HCT116 (cell line): ENCODE results near the gene GSN. TPM values are rescaled to one million over a fixed set of nuclear protein-coding genes. Genes with fewer than 3 reads are reported as not detected.

Experiments used
- ATAC-seq: fragments of 200-7000 bp; cut with Tn5 transposase; 2 replicates; pipeline ENCODE4 v1.9.1; 2020; ENCODE audit warnings: mild to moderate bottlenecking, moderate library complexity
- BruUV-seq: library from RNA; stranded (reverse); fragments of 400-500 nt; replicated peaks from 2 replicates; lab custom pipeline; 2021; lab: Mats Ljungman, UMichigan
- CTCF ChIA-PET: fragments of 300-600 bp; sonication (Branson Sonifier 250); formaldehyde crosslinking; loops from one replicate; lab custom pipeline; 2021; ENCODE audit warnings: antibody characterized with exemption; lab: Charles Lee
- POLR2A ChIA-PET: fragments of 300-600, 350-600 bp; sonication (Branson Sonifier 250); formaldehyde crosslinking; loops from one replicate; lab custom pipeline; 2021; ENCODE audit warnings: antibody characterized with exemption; lab: Charles Lee
- RAD21 ChIA-PET, 2 experiments: fragments of 300-600 bp; sonication (Branson Sonifier 250); formaldehyde crosslinking; loops; one replicate each; lab custom pipeline; 2023; ENCODE audit warnings: low total read pairs in 2 of 2; ENCODE audit not compliant: uncharacterized antibody in 2 of 2, unreplicated experiment in 2 of 2, low non-redundant PET in 1 of 2; lab: Charles Lee
- DNase-seq: peaks from one replicate; pipeline ENCODE4 v3.0.0-alpha.2; 2010; ENCODE audit warnings: low read depth, low spot score
- H2AFZ ChIP-seq: fragments of 200-600 bp; shearing (Covaris generic), sonication (generic); 2 replicates; pipeline ENCODE4 v1.6.1; 2017; ENCODE audit warnings: low read depth, mixed run types, mixed read lengths, antibody characterized with exemption, low read length; ENCODE audit not compliant: poor library complexity, severe bottlenecking
- H3K27ac ChIP-seq: 2 replicates; pipeline ENCODE4 v1.5.1; 2012; ENCODE audit warnings: low read depth, low read length
- H3K27me3 ChIP-seq: fragments of 200-600 bp; sonication (generic); 2 replicates; pipeline ENCODE4 v1.6.1; 2016; ENCODE audit warnings: mixed run types, low read length, mixed read lengths; ENCODE audit not compliant: insufficient read depth
- H3K36me3 ChIP-seq, 2 experiments: fragments of 200-500 bp in 1 of 2; fragments of 200-600 bp in 1 of 2; sonication (Bioruptor generic) in 1 of 2; sonication (generic) in 1 of 2; 2 replicates each; pipeline versions ENCODE4 v1.5.1 to v1.6.1; 2014 to 2016; ENCODE audit warnings: low read length in 2 of 2, inconsistent platforms in 1 of 2, mixed read lengths in 1 of 2, mixed run types in 1 of 2; ENCODE audit not compliant: insufficient read depth in 2 of 2, control insufficient read depth in 1 of 2
- H3K4me1 ChIP-seq, 2 experiments: fragments of 200-600 bp in 1 of 2; sonication (generic) in 1 of 2; 2 replicates each; pipeline versions ENCODE4 v1.5.1 to v1.6.1; 2012 to 2017; ENCODE audit warnings: low read length in 2 of 2, inconsistent platforms in 1 of 2, mild to moderate bottlenecking in 1 of 2, mixed read lengths in 1 of 2, mixed run types in 1 of 2, moderate library complexity in 1 of 2; ENCODE audit not compliant: insufficient read depth in 2 of 2, control insufficient read depth in 1 of 2
- H3K4me2 ChIP-seq: fragments of 200-600 bp; sonication (generic); 2 replicates; pipeline ENCODE4 v1.6.1; 2017; ENCODE audit warnings: mixed run types, low read length, mixed read lengths
- H3K4me3 ChIP-seq, 2 experiments: fragments of 200-600 bp in 1 of 2; sonication (generic) in 1 of 2; replicated peaks in 1 of 2; 2 replicates each; pipeline ENCODE4 v1.5.1; 2011 to 2016; ENCODE audit warnings: low read length in 2 of 2, control low read depth in 1 of 2, low read depth in 1 of 2, mild to moderate bottlenecking in 1 of 2, mixed read lengths in 1 of 2, mixed run types in 1 of 2
- H3K79me2 ChIP-seq: fragments of 200-600 bp; sonication (generic); 2 replicates; pipeline ENCODE4 v1.6.1; 2017; ENCODE audit warnings: mild to moderate bottlenecking, mixed run types, low read length, moderate library complexity, mixed read lengths; ENCODE audit not compliant: insufficient read depth
- H3K9ac ChIP-seq: fragments of 200-600 bp; sonication (generic); 2 replicates; pipeline ENCODE4 v1.6.1; 2016; ENCODE audit warnings: low read length, mixed read lengths
- H3K9me2 ChIP-seq: fragments of 200-600 bp; sonication (generic), shearing (Covaris generic); 2 replicates; pipeline ENCODE4 v1.6.1; 2017; ENCODE audit warnings: mixed run types, mild to moderate bottlenecking, moderate library complexity; ENCODE audit not compliant: insufficient read depth
- H3K9me3 ChIP-seq, 2 experiments: fragments of 200-500 bp in 1 of 2; fragments of 200-600 bp in 1 of 2; sonication (Bioruptor generic) in 1 of 2; sonication (generic) in 1 of 2; 2 replicates each; pipeline ENCODE4 v1.6.1; 2014 to 2017; ENCODE audit warnings: low read length in 2 of 2, mixed read lengths in 2 of 2, inconsistent platforms in 1 of 2, low read depth in 1 of 2, mild to moderate bottlenecking in 1 of 2, mixed run types in 1 of 2, moderate library complexity in 1 of 2; ENCODE audit not compliant: control insufficient read depth in 1 of 2, insufficient read depth in 1 of 2
- H4K20me1 ChIP-seq: fragments of 200-600 bp; sonication (generic), shearing (Covaris generic); 2 replicates; pipeline ENCODE4 v1.6.1; 2017; ENCODE audit warnings: mixed run types, mild to moderate bottlenecking, moderate library complexity; ENCODE audit not compliant: insufficient read depth
- ATF3 ChIP-seq: IDR thresholded peaks from 2 replicates; pipeline ENCODE4 v1.6.1; 2012
- CBX3 ChIP-seq: IDR thresholded peaks from 2 replicates; pipeline ENCODE4 v1.6.1; 2012; ENCODE audit warnings: low read depth
- CEBPB ChIP-seq: IDR thresholded peaks from 2 replicates; pipeline ENCODE4 v1.6.1; 2012; ENCODE audit warnings: low read depth
- CTCF ChIP-seq, 3 experiments: fragments of 200-600 bp in 1 of 3; sonication (generic) in 1 of 3; IDR thresholded peaks in 2 of 3; conservative IDR thresholded peaks in 1 of 3; 2 replicates each; pipeline ENCODE4 v1.5.1; 2012 to 2017; ENCODE audit warnings: low read depth in 2 of 3, low read length in 2 of 3, antibody characterized with exemption in 1 of 3, borderline replicate concordance in 1 of 3, control low read depth in 1 of 3, mild to moderate bottlenecking in 1 of 3, mixed read lengths in 1 of 3, mixed run types in 1 of 3, moderate library complexity in 1 of 3; ENCODE audit not compliant: insufficient read depth in 1 of 3
- EGR1 ChIP-seq: IDR thresholded peaks from 2 replicates; pipeline ENCODE4 v1.6.1; 2012; ENCODE audit warnings: low read depth
- EZH2 ChIP-seq: fragments of 200-600 bp; sonication (generic); IDR thresholded peaks from 2 replicates; pipeline ENCODE4 v1.6.1; 2017; ENCODE audit warnings: antibody characterized with exemption, mixed run types
- EZH2phosphoT487 ChIP-seq: fragments of 200-600 bp; IDR thresholded peaks from 2 replicates; pipeline ENCODE4 v1.6.1; 2018; ENCODE audit warnings: antibody characterized with exemption, borderline replicate concordance
- MAX ChIP-seq: IDR thresholded peaks from 2 replicates; pipeline ENCODE4 v1.6.1; 2012
- POLR2AphosphoS5 ChIP-seq: IDR thresholded peaks from 2 replicates; pipeline ENCODE4 v1.6.1; 2011; ENCODE audit warnings: mild to moderate bottlenecking, low read depth, low read length, moderate library complexity
- REST ChIP-seq: IDR thresholded peaks from 2 replicates; pipeline ENCODE4 v1.6.1; 2012; ENCODE audit warnings: low read depth
- SIN3A ChIP-seq: IDR thresholded peaks from 2 replicates; pipeline ENCODE4 v1.6.1; 2012; ENCODE audit warnings: low read depth
- SP1 ChIP-seq: IDR thresholded peaks from 2 replicates; pipeline ENCODE4 v1.6.1; 2012; ENCODE audit warnings: low read depth
- SRF ChIP-seq: IDR thresholded peaks from 2 replicates; pipeline ENCODE4 v1.6.1; 2012; ENCODE audit warnings: low read depth
- TCF7L2 ChIP-seq: IDR thresholded peaks from 2 replicates; pipeline ENCODE4 v1.7.0; 2011; ENCODE audit warnings: borderline replicate concordance, inconsistent platforms; ENCODE audit not compliant: insufficient read depth, insufficient read length; ENCODE audit errors: extremely low read depth
- YY1 ChIP-seq: IDR thresholded peaks from 2 replicates; pipeline ENCODE4 v1.6.1; 2011; ENCODE audit warnings: low read length, low read depth, moderate library complexity, mild to moderate bottlenecking; ENCODE audit not compliant: insufficient replicate concordance; ENCODE audit errors: extremely low read depth
- ZFX ChIP-seq: fragments of 450-650 bp; IDR thresholded peaks from 2 replicates; pipeline ENCODE4 v1.6.1; 2017
- ZNF274 ChIP-seq: fragments of 200-500 bp; sonication (Bioruptor generic); IDR thresholded peaks from 2 replicates; pipeline ENCODE4 v1.6.1; 2014; ENCODE audit warnings: mild to moderate bottlenecking, low read depth, low read length, inconsistent platforms
- intact Hi-C: fragments of 100-400 bp; cut with micrococcal nuclease; formaldehyde crosslinking; loops from 2 replicates; pipeline ENCODE4 v1.10.0; 2022
- total RNA-seq: library from RNA; stranded (reverse); gene quantifications from one replicate; pipeline ENCODE4 v1.2.1, GENCODE V29; 2021; ENCODE audit not compliant: unreplicated experiment

The GSN gene
- total RNA-seq, 1 experiment from 2014 or later = 71.3 TPM

- TF ChIP-seq REST (no peak), YY1 (no peak), CEBPB (no peak), EZH2phosphoT487 (no peak), EZH2 (no peak)
Observed at GRCh38 chr9:121239071-121239470, 28.9 kb upstream of the GSN start (continued).

- BruUV-seq = no TSS peak
- RAD21 ChIA-PET = no interaction called here
- no peak for ATAC-seq
- TF ChIP-seq CBX3 (no peak), ZNF274 (no peak), EZH2 (no peak), EZH2phosphoT487 (no peak), CEBPB (no peak), SIN3A (no peak), CTCF (IDR thresholded peaks at IDR 0.05 in 2 of 3, conservative IDR thresholded peaks at IDR 0.05 in 1 of 3; ENCODE audit: borderline replicate concordance in 1 of 3, insufficient read depth in 1 of 3, low read depth in 2 of 3, low read length in 2 of 3) (no peak), ATF3 (no peak), YY1 (no peak), ZFX (no peak), SP1 (no peak), MAX (no peak), SRF (no peak), EGR1 (no peak), TCF7L2 (no peak), POLR2AphosphoS5 (no peak)
Observed at GRCh38 chr9:121239851-121240250, 28.1 kb upstream of the GSN start.

More at GRCh38 chr9:121239851-121240250, 28.1 kb upstream of the GSN start:
- ChIA-PET CTCF (no interaction called here), POLR2A (interaction anchor here (0.9 kb wide), 1 partner anchor 28 kb away, joined by 3 read pairs; the partner anchor contains the start of gene GSN)
- Histone ChIP-seq H3K79me2 (no peaks in the 10 kb centered on the region), H3K4me2 (no peak overlapping the region), H3K27me3 (no peaks in the 10 kb centered on the region), H3K4me1 (no peaks in the 10 kb centered on the region), H3K9me3 (no peaks in the 10 kb centered on the region; a peak in 1 of 4 replicates), H2AFZ (no peak overlapping the region), H3K9ac (no peak overlapping the region), H3K27ac (no peak overlapping the region), H3K36me3 (no peaks in the 10 kb centered on the region), H3K4me3 (no peak overlapping the region), H3K9me2 (no peaks in the 10 kb centered on the region), H4K20me1 (no peaks in the 10 kb centered on the region)
- no peak for DNase-seq
- intact Hi-C loops = no loop called here
